Nephron (organoid): ENCODE data around the gene CDHR1.

Experiments
- H3K27ac Mint-ChIP-seq, 3 experiments: 2 replicates each; pipeline ENCODE4 v1.8.0; 2020; ENCODE audit warnings: mixed read lengths in 3 of 3, mild to moderate bottlenecking in 2 of 3, moderate library complexity in 1 of 3
- H3K27me3 Mint-ChIP-seq: 2 replicates; pipeline ENCODE4 v1.8.0; 2021; ENCODE audit warnings: low read depth, mild to moderate bottlenecking, moderate library complexity, mixed read lengths
- H3K36me3 Mint-ChIP-seq: 2 replicates; pipeline ENCODE4 v1.8.0; 2020; ENCODE audit warnings: low read depth, mixed read lengths
- H3K4me1 Mint-ChIP-seq: 2 replicates; pipeline ENCODE4 v1.8.0; 2020; ENCODE audit warnings: mixed read lengths
- H3K4me3 Mint-ChIP-seq, 3 experiments: 2 replicates each; pipeline ENCODE4 v1.8.0; 2020; ENCODE audit warnings: mild to moderate bottlenecking in 3 of 3, mixed read lengths in 3 of 3, moderate library complexity in 2 of 3
- H3K9me3 Mint-ChIP-seq: 2 replicates; pipeline ENCODE4 v1.8.0; 2020; ENCODE audit warnings: mixed read lengths
- TF ChIP-seq, protein P1 (sequence below), 3 experiments: fragments of 200-600 bp; sonication (generic); IDR thresholded peaks; one replicate each; pipeline ENCODE4 v1.5.0; 2021; ENCODE audit warnings: antibody characterized with exemption in 3 of 3; ENCODE audit not compliant: unreplicated experiment in 3 of 3

Gene CDHR1

DNA sequence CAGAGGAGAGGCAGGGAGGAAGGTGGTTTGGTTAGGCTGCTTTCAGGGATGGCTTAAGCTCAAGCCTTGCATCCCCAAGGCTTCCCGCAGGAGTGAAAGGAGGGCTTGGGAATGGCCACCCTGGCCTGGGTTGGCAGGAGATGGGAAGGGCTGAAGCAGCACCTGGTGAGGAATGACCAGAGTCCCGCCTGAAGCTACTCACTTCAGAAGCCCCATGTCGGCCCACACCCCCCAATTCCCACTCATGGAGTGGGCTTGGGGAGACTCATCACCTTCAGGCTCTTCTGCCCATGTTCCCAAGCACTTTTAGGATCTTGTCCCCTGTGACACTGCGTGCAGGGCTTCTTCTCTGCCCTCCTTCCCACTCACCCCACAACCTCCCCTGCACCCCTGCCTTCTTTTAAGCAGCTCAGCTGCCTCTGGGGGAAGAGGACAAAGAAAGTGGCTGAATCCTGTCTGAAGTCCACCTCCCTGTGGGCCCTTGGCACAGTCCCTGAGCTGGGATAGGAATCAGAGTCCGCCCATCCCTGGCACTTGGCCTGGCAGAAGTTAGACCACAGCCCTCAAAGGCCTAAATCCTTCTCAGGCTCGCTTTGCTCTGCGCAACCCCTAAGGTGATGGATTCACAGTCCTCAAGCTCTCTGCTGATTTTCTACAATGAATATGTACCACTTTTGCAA lies 67.0 kb downstream of the CDHR1 start:
- Mint-ChIP-seq H3K27ac (no peak overlapping the region), H3K27me3 (peaks cover 30% of the 10 kb centered on the region), H3K4me3 (no peak overlapping the region), H3K36me3 (no peaks in the 10 kb centered on the region), H3K9me3 (no peaks in the 10 kb centered on the region), H3K4me1 (peaks cover 9% of the 10 kb centered on the region)
- TF ChIP-seq, protein P1, sequence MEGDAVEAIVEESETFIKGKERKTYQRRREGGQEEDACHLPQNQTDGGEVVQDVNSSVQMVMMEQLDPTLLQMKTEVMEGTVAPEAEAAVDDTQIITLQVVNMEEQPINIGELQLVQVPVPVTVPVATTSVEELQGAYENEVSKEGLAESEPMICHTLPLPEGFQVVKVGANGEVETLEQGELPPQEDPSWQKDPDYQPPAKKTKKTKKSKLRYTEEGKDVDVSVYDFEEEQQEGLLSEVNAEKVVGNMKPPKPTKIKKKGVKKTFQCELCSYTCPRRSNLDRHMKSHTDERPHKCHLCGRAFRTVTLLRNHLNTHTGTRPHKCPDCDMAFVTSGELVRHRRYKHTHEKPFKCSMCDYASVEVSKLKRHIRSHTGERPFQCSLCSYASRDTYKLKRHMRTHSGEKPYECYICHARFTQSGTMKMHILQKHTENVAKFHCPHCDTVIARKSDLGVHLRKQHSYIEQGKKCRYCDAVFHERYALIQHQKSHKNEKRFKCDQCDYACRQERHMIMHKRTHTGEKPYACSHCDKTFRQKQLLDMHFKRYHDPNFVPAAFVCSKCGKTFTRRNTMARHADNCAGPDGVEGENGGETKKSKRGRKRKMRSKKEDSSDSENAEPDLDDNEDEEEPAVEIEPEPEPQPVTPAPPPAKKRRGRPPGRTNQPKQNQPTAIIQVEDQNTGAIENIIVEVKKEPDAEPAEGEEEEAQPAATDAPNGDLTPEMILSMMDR (IDR thresholded peaks at IDR 0.05; ENCODE audit: unreplicated experiment in 3 of 3) = no peak

- H3K27ac Mint-ChIP-seq = no peak overlapping the region
- H3K27me3 Mint-ChIP-seq = peaks cover 23% of the 10 kb centered on the region
- H3K9me3 Mint-ChIP-seq = no peaks in the 10 kb centered on the region
- H3K4me3 Mint-ChIP-seq = no peak overlapping the region
- TF ChIP-seq, protein P1 (IDR thresholded peaks at IDR 0.05; ENCODE audit: unreplicated experiment in 3 of 3) = no peak
- H3K4me1 Mint-ChIP-seq = peaks cover 9% of the 10 kb centered on the region
- no peaks in the 10 kb centered on the region for H3K36me3 Mint-ChIP-seq
These were observed 68.0 kb downstream of the CDHR1 start for GRCh38 chr10:84262190-84262956.

- H3K9me3 Mint-ChIP-seq = no peaks in the 10 kb centered on the region
- no peak overlapping the region for H3K4me3 Mint-ChIP-seq
- H3K36me3 Mint-ChIP-seq = no peaks in the 10 kb centered on the region
- TF ChIP-seq, protein P1 (IDR thresholded peaks at IDR 0.05; ENCODE audit: unreplicated experiment in 3 of 3) = no peak
- peaks cover 9% of the 10 kb centered on the region for H3K4me1 Mint-ChIP-seq
- peaks cover 28% of the 10 kb centered on the region for H3K27me3 Mint-ChIP-seq
- no peak overlapping the region for H3K27ac Mint-ChIP-seq
These were observed 69.4 kb downstream of the CDHR1 start for GRCh38 chr10:84263716-84264115.

GRCh38 chr10:84264611-84265141 lies 70.3 kb downstream of the CDHR1 start:
- TF ChIP-seq, protein P1 (IDR thresholded peaks at IDR 0.05; ENCODE audit: unreplicated experiment in 3 of 3) = peak; percentile 94 to 95 (median 95)
- H3K36me3 Mint-ChIP-seq = no peaks in the 10 kb centered on the region
- H3K9me3 Mint-ChIP-seq = no peaks in the 10 kb centered on the region
- no peak overlapping the region for H3K4me3 Mint-ChIP-seq
- H3K27me3 Mint-ChIP-seq = peaks cover 28% of the 10 kb centered on the region
- no peak overlapping the region for H3K27ac Mint-ChIP-seq
- H3K4me1 Mint-ChIP-seq = peaks cover 9% of the 10 kb centered on the region

GRCh38 chr10:84265418-84265817 lies 71.1 kb downstream of the CDHR1 start:
- Mint-ChIP-seq H3K27me3 (peaks cover 29% of the 10 kb centered on the region), H3K36me3 (no peaks in the 10 kb centered on the region), H3K4me3 (no peak overlapping the region), H3K4me1 (peaks cover 9% of the 10 kb centered on the region), H3K9me3 (no peaks in the 10 kb centered on the region), H3K27ac (peak overlapping the region in 2 of 3 experiments; percentile 11 to 23)
- TF ChIP-seq, protein P1 (IDR thresholded peaks at IDR 0.05; ENCODE audit: unreplicated experiment in 3 of 3) = no peak
